Measurements from ENCODE around the gene TRIM8. TPM values are rescaled to one million over a fixed set of nuclear protein-coding genes. Genes with fewer than 3 reads are reported as not detected.

Gene TRIM8
- total and polyA plus RNA-seq, 2 of the 8 experiments (the other 6 are each of a cell fraction or from before 2014, with no cell fraction given), result 24.9 to 38.8 TPM

GRCh38 chr10:102631525-102632393, 12.5 kb upstream of the TRIM8 start (continued):
- no peak for TF ChIP-seq CTBP2 (IDR thresholded peaks at IDR 0.05; ENCODE audit: borderline replicate concordance, insufficient read depth, insufficient read length, low read length)
- no peak for TF ChIP-seq TAF7 (optimal IDR thresholded peaks at IDR 0.05; ENCODE audit: borderline replicate concordance, low read depth, low read length)
